Measurements from ENCODE around the gene TLCD1.
A peak's percentile ranks its signal among the peaks of the same experiment; 100 is the strongest.

The TLCD1 gene

DNA sequence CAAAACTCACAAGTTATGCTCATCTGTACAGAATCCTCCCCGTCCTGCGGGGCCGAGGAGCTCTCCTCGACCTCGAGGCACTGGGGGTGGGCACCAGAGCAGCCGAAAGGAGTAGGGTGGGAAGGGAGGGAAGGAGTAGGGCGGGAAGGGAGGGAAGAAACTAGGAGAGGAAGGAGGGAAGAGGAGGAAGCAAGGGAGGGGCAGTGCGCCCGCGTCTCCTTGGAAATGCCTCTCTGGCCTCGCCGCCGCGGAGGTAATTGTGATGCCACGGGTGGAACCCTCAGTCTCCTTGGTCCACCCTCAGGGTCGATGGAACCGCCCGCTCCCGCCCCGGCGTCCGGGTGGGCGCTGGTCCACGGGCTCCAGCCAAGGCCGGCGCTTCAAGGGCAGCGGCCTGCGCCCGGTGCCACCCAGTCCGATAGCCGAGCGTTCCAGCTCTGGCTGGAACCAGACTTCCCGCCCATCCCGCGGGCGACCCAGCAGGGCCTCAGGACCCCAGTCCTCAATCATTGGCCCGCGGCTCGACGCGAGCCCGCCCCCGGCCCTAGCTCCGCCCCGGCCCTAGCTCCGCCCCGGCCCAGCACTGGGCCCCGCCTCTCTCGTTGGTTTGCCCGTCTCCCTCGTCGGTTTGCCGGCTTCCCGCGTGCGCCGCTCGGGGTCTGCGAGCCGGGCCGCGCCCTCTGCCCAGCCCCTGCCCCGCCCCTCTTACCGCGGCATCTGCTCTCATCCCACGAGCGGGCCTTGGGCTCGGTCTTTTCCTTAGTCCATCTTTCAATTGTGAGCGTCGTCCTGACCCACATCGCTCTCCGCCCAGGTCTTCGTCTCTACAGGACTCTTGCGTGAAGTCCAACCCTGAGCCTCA is 14.9 kb downstream of the TLCD1 start:
- H3K27ac ChIP-seq (ENCODE audit: insufficient read depth, low read depth, low read length, poor library complexity, severe bottlenecking) = peak overlapping the region; percentile 98
- no peaks in the 10 kb centered on the region for H3K9me3 ChIP-seq (ENCODE audit: control insufficient read depth, low read length)
- no peaks in the 10 kb centered on the region for H3K27me3 ChIP-seq (ENCODE audit: control insufficient read depth, insufficient read depth, low read length, poor library complexity, severe bottlenecking)
- peaks cover 7% of the 10 kb centered on the region for H3K4me1 ChIP-seq (ENCODE audit: control insufficient read depth, insufficient read depth, low read length)
- WGBS, 2 experiments = 0% methylated on average over 74 of the region's 74 CpGs
- peak overlapping the region; percentile 58 for H3K4me3 ChIP-seq (ENCODE audit: insufficient read depth, low read depth, low read length)
- peaks cover 14% of the 10 kb centered on the region for H3K36me3 ChIP-seq (ENCODE audit: control insufficient read depth, insufficient read depth, low read length)

DNA sequence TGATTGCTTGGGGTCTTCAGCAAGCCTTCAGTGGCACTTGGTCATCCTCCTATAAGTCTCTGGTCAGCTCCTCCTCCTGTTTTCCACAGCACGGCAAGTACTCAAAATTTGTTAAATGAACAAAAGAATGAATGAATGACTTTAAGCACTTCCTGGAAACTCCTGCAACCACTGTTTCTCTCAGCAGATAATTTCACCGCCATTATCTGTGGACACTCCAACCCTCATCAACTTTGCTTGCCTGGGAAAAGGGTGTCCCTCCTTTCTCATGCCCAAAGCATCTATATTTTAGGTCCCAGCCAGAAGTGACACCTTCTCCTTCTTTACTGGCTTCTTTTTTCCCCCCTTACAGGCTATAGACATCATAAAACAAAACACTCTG is 18.7 kb downstream of the TLCD1 start:
- 92 to 93% methylated on average over 2 of the region's 2 CpGs for WGBS, 2 experiments
- peaks cover under 1% of the 10 kb centered on the region for H3K36me3 ChIP-seq (ENCODE audit: control insufficient read depth, insufficient read depth, low read length)
- H3K4me3 ChIP-seq (ENCODE audit: insufficient read depth, low read depth, low read length) = no peak overlapping the region
- H3K4me1 ChIP-seq (ENCODE audit: control insufficient read depth, insufficient read depth, low read length) = peaks cover 7% of the 10 kb centered on the region
- H3K27me3 ChIP-seq (ENCODE audit: control insufficient read depth, insufficient read depth, low read length, poor library complexity, severe bottlenecking) = no peaks in the 10 kb centered on the region
- no peaks in the 10 kb centered on the region for H3K9me3 ChIP-seq (ENCODE audit: control insufficient read depth, low read length)
- no peak overlapping the region for H3K27ac ChIP-seq (ENCODE audit: insufficient read depth, low read depth, low read length, poor library complexity, severe bottlenecking)

DNA sequence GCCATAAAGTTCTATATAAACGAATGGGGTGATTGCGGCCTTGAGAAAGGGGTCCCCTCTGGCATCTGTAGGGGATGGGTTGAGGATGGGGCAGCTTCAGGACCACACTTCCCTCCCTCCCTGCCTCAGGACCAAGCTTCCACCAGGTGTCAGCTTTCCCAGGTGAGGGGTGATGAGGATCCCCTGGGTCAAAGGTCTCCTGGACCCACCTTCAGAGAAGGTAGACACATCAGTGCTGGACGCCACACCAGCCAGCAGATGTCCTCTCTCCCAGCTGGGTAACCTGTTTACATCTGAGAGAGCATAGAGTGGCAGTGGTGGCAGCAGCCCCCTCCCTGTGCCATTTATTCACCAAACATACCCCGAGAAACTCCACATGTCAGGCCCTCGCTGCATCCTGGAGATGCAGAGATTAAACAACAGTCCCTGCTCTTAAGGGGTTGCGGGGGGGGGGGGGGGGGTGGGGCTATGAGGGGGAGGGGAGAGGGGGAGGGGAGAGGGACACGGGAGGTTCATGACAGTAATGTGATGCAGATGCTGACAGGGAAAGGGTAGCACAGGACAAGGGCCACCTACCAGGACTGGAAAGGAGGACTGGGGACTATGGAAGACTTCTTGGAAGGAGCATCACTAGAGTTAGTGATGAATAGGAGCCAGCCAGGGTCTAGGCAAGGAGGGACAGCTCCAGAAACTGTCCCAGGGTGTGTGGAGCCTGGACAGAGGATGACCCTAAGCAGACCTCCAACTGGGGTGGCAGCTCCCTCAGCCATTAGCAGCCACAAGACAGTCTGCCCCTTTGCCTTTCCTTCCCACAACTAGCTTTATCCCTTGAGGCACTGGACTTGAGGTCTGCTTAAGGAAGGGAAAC is 19.3 kb downstream of the TLCD1 start:
- Histone ChIP-seq H3K4me1 (ENCODE audit: control insufficient read depth, insufficient read depth, low read length) (peaks cover 11% of the 10 kb centered on the region), H3K36me3 (ENCODE audit: control insufficient read depth, insufficient read depth, low read length) (peaks cover 7% of the 10 kb centered on the region), H3K27ac (ENCODE audit: insufficient read depth, low read depth, low read length, poor library complexity, severe bottlenecking) (no peak overlapping the region), H3K9me3 (ENCODE audit: control insufficient read depth, low read length) (no peaks in the 10 kb centered on the region), H3K4me3 (ENCODE audit: insufficient read depth, low read depth, low read length) (no peak overlapping the region), H3K27me3 (ENCODE audit: control insufficient read depth, insufficient read depth, low read length, poor library complexity, severe bottlenecking) (no peaks in the 10 kb centered on the region)
- 74 to 82% methylated on average over 4 to 6 of the region's 7 CpGs for WGBS, 2 experiments

DNA sequence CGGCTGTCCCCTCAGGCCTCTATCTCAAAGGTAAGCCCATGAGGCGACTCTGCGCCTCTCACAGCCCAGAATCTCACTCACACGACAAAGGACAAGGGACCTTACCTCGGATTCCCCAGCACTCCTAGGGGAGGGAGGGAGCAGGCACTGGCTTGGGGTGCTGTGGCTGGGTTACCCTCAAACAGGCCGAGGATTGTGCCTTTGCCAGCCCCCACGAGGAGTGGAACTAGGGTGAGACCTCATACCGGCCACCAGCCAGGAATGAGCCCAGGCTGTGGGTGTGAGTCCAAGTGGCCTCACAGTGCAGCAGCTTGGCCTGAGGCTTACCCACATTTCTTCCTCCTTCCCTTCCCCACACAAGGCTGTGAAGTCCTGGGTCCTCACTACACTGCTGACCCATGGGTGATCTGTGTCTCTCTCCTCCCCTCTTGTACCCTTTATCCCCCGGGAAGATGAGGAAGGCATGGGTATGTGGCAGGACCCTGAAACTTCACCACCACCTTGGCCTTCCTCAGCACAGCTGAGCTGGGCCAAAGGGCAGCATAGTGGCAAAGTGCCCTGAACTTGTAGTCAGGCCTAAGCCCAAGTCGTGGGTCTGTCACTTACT is 20.2 kb downstream of the TLCD1 start:
- peaks cover 14% of the 10 kb centered on the region for H3K4me1 ChIP-seq (ENCODE audit: control insufficient read depth, insufficient read depth, low read length)
- H3K27me3 ChIP-seq (ENCODE audit: control insufficient read depth, insufficient read depth, low read length, poor library complexity, severe bottlenecking) = no peaks in the 10 kb centered on the region
- peaks cover 14% of the 10 kb centered on the region for H3K36me3 ChIP-seq (ENCODE audit: control insufficient read depth, insufficient read depth, low read length)
- H3K9me3 ChIP-seq (ENCODE audit: control insufficient read depth, low read length) = no peaks in the 10 kb centered on the region
- 85% methylated on average over 10 of the region's 10 CpGs for WGBS, 2 experiments
- no peak overlapping the region for H3K4me3 ChIP-seq (ENCODE audit: insufficient read depth, low read depth, low read length)
- no peak overlapping the region for H3K27ac ChIP-seq (ENCODE audit: insufficient read depth, low read depth, low read length, poor library complexity, severe bottlenecking)

DNA sequence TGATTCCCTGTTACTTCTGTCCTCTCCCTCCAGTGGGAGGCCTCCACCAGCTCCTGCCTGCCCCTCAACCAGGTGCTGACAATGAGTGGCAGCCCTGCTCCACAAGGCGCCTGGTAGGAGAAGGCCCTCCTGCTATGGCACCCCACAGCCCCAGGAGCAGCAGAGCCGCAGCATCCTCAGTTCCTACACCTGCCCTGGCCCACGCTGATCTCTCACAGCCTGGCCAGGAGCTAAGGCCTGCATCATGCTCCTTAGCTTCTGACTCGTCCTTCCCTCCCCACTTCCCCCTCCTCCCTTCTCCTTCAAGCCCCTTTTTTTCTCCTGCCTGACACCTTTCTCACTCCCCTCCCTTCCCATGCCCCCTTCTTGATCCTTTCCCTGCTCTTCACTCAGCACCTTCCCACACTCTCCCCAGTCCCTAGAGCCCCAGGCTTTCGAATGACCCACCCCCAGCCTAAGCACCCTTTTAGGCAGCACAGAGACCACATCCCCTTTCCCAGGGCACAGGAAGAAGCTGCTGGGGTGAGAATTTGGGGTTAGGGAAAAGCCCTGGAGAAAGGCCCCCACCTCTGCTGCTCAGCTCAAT is 20.9 kb downstream of the TLCD1 start:
- peaks cover 14% of the 10 kb centered on the region for H3K4me1 ChIP-seq (ENCODE audit: control insufficient read depth, insufficient read depth, low read length)
- H3K27ac ChIP-seq (ENCODE audit: insufficient read depth, low read depth, low read length, poor library complexity, severe bottlenecking) = no peak overlapping the region
- no peak overlapping the region for H3K4me3 ChIP-seq (ENCODE audit: insufficient read depth, low read depth, low read length)
- 70 to 77% methylated on average over 5 of the region's 5 CpGs for WGBS, 2 experiments
- peaks cover 20% of the 10 kb centered on the region for H3K36me3 ChIP-seq (ENCODE audit: control insufficient read depth, insufficient read depth, low read length)
- no peaks in the 10 kb centered on the region for H3K9me3 ChIP-seq (ENCODE audit: control insufficient read depth, low read length)
- H3K27me3 ChIP-seq (ENCODE audit: control insufficient read depth, insufficient read depth, low read length, poor library complexity, severe bottlenecking) = no peaks in the 10 kb centered on the region

DNA sequence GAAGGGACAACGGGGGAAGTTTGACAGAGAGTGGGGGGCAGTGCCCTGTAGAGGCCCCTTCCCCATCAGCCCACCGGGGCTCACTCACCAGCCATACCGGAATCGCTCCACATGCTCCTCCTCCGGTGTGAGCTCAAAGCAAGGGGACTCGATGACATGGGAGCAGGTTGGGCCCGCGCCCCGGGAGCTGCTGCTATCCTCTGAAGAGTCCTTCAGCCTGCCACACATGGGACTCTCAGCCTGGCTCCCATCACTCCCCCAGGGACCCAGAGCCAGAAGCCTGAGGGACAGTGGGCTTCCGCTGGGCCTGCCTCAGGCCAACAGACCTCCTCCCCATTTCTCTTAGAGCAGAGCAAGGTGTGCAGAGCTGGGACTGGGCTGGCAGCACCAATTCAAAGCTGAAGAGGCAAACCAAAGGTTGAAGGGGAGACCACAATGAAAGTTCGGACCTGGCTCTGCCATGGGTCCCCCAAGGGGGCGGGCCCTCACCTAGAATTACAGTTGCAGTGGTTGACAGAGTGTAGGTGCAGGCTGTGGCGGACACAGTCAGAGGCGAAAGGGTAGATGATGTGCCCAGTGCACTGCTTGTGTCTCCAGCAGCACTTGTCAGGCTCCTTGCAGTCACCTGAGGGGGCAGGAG is 21.7 kb downstream of the TLCD1 start:
- H3K27ac ChIP-seq (ENCODE audit: insufficient read depth, low read depth, low read length, poor library complexity, severe bottlenecking) = no peak overlapping the region
- no peak overlapping the region for H3K4me3 ChIP-seq (ENCODE audit: insufficient read depth, low read depth, low read length)
- WGBS, 2 experiments = 94% methylated on average over 14 of the region's 14 CpGs
- H3K9me3 ChIP-seq (ENCODE audit: control insufficient read depth, low read length) = no peaks in the 10 kb centered on the region
- no peaks in the 10 kb centered on the region for H3K27me3 ChIP-seq (ENCODE audit: control insufficient read depth, insufficient read depth, low read length, poor library complexity, severe bottlenecking)
- peaks cover 28% of the 10 kb centered on the region for H3K36me3 ChIP-seq (ENCODE audit: control insufficient read depth, insufficient read depth, low read length)
- peaks cover 14% of the 10 kb centered on the region for H3K4me1 ChIP-seq (ENCODE audit: control insufficient read depth, insufficient read depth, low read length)

DNA sequence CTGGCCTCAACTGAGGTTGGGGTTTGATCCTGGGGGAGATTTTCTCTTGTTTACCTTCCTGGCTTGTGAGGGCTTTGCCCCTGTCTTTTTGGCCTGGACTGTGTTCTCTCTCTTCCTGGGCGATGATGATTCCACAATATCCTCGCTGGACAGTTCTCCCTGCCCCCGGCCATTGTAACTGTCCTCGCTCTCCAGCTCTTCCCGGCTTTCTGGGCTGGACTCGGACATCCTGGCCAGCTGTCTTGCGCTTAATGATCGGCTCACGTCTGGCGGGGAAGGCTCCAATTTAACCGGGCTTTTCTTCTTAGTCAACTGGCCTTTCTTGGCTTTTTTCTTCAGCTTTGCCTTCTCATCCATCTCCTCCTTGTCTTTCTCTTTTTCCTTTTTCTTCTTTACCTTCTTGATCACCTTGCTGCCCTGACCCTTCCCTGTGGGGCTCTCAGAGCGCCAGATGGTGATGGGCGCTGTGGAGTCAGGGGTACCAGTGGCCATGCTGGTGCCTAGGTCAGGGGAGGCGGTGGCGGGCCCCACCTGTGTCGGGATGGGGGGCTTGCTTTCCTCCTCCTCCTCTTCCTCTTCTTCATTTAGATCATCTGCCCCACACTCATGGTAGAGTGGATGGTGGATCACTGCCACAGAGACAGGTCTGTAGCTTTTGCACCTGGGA is 22.3 kb downstream of the TLCD1 start:
- H3K36me3 ChIP-seq (ENCODE audit: control insufficient read depth, insufficient read depth, low read length) = peaks cover 35% of the 10 kb centered on the region
- peaks cover 14% of the 10 kb centered on the region for H3K4me1 ChIP-seq (ENCODE audit: control insufficient read depth, insufficient read depth, low read length)
- WGBS, 2 experiments = 94% methylated on average over 15 to 16 of the region's 16 CpGs

DNA sequence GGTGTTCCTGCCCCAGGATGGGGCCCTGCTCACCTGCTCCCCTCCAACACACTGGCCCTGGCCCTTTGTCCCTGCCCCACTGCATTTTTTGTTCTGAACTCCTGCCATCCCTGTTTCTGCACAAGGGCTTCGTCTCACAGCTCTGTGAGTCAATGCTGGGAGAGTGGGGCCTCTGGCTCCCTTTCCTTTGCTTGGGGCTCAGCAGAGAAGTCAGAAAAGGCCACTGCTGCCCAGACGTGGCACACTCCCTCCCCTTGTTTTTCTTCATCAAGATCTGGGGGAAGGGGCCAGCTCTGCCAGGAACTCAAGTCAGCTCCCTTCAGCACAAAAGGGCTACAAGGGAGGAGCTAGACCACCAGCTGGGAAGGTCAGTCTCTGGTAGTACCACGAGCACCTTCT is 23.3 kb downstream of the TLCD1 start:
- Histone ChIP-seq H3K27ac (ENCODE audit: insufficient read depth, low read depth, low read length, poor library complexity, severe bottlenecking) (no peak overlapping the region), H3K4me3 (ENCODE audit: insufficient read depth, low read depth, low read length) (no peak overlapping the region), H3K36me3 (ENCODE audit: control insufficient read depth, insufficient read depth, low read length) (peaks cover 44% of the 10 kb centered on the region), H3K4me1 (ENCODE audit: control insufficient read depth, insufficient read depth, low read length) (peaks cover 14% of the 10 kb centered on the region), H3K27me3 (ENCODE audit: control insufficient read depth, insufficient read depth, low read length, poor library complexity, severe bottlenecking) (no peaks in the 10 kb centered on the region), H3K9me3 (ENCODE audit: control insufficient read depth, low read length) (no peaks in the 10 kb centered on the region)
- whole genome bisulfite sequencing, 2 experiments = 46% methylated on average over 3 of the region's 3 CpGs

More for the DNA sequence above, 22.3 kb downstream of the TLCD1 start:
- Histone ChIP-seq H3K4me3 (ENCODE audit: insufficient read depth, low read depth, low read length) (no peak overlapping the region), H3K27me3 (ENCODE audit: control insufficient read depth, insufficient read depth, low read length, poor library complexity, severe bottlenecking) (no peaks in the 10 kb centered on the region), H3K27ac (ENCODE audit: insufficient read depth, low read depth, low read length, poor library complexity, severe bottlenecking) (no peak overlapping the region), H3K9me3 (ENCODE audit: control insufficient read depth, low read length) (no peaks in the 10 kb centered on the region)

DNA sequence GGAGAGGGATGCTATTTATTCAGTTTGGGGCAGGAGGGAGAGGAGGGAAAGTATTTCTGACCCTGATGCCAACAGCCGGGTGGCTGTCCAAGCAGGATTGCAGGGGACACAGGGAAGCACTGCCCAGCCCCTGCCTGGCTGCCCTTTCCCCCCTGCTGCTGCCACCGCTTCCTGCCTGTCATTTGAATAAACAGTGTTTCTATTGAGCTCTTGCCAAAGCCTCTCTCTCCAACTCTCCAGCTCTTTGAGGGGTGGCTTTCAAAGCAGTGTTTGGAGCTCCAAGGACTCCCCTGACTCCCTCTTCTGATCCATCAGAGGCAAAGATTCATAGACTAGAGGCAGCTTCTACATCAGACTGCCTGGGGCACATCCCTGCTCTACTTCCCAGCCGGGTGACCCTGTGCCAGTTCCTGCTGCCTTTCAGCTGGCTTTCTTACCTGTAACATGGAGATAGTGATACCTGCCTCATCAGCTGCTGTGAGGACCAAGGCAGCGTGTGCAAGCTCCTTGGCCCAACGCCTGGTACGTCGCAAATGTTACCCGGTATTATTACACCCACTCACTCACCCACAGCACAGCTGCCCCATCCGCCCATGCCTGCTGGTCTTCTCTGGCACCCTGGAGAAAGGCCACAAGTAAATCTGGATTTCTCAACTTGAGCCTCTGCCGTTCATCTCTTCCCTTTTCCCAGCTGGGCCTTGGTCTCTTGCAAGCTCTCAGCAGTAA is 23.8 kb downstream of the TLCD1 start:
- Histone ChIP-seq H3K36me3 (ENCODE audit: control insufficient read depth, insufficient read depth, low read length) (peaks cover 49% of the 10 kb centered on the region), H3K27ac (ENCODE audit: insufficient read depth, low read depth, low read length, poor library complexity, severe bottlenecking) (peak overlapping the region; percentile 44), H3K4me3 (ENCODE audit: insufficient read depth, low read depth, low read length) (no peak overlapping the region), H3K9me3 (ENCODE audit: control insufficient read depth, low read length) (no peaks in the 10 kb centered on the region), H3K27me3 (ENCODE audit: control insufficient read depth, insufficient read depth, low read length, poor library complexity, severe bottlenecking) (no peaks in the 10 kb centered on the region), H3K4me1 (ENCODE audit: control insufficient read depth, insufficient read depth, low read length) (peaks cover 14% of the 10 kb centered on the region)
- WGBS, 2 experiments = 88 to 89% methylated on average over 10 of the region's 10 CpGs

Measured in ectodermal cell (in vitro differentiated cells).